ENCODE results near the gene MOB3B.

MOB3B gene

DNA sequence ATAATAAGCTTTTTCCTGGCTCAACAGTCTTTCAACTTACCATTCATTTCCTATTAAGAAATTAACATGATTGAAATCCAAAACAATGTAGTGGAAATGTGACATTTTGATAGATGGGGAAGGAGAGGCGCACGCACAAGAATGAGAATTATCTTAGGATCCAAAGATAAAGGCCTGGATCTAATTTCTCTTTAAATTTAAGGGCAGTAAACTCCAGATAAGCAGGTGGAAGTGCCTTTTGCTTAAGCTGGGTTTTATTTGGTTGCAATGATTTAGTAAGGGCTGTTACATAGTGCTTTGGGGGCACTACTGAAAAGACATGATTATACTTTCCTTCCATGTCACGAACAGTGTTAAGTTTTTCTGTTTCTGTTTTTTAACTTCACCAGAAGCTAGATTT, 250.0 kb downstream of the MOB3B start:
- in situ Hi-C loops (cut with HindIII; ENCODE audit: low sequenced_read_pairs), result no loop called here
- no peak overlapping the region for H3K4me3 ChIP-seq (ENCODE audit: low read depth, low read length)
- TF ChIP-seq, protein P1, sequence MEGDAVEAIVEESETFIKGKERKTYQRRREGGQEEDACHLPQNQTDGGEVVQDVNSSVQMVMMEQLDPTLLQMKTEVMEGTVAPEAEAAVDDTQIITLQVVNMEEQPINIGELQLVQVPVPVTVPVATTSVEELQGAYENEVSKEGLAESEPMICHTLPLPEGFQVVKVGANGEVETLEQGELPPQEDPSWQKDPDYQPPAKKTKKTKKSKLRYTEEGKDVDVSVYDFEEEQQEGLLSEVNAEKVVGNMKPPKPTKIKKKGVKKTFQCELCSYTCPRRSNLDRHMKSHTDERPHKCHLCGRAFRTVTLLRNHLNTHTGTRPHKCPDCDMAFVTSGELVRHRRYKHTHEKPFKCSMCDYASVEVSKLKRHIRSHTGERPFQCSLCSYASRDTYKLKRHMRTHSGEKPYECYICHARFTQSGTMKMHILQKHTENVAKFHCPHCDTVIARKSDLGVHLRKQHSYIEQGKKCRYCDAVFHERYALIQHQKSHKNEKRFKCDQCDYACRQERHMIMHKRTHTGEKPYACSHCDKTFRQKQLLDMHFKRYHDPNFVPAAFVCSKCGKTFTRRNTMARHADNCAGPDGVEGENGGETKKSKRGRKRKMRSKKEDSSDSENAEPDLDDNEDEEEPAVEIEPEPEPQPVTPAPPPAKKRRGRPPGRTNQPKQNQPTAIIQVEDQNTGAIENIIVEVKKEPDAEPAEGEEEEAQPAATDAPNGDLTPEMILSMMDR (IDR thresholded peaks at IDR 0.05; ENCODE audit: low read depth, low read length), result no peak
- no peak for DNase-seq (ENCODE audit: low read depth, low spot score)

DNA sequence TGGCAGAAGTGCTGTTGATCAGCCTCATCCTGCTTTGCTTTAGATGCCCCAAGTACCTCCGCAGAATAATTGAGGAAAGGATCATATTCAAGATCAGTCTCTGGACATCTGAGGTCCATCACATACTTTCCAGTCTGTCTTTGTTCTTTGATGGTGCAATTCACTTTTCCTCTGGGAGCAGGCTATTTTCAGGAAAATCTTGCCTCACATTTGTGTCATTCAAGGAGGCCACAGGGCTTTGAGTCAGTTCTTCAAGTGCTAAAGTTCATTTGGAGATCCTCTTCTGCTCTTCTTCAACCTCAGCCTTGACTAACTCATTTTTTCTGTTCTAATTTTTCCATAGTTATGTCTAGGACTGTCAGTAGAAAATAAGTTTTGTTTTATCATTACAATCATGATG, 251.2 kb downstream of the MOB3B start:
- no peak for DNase-seq (ENCODE audit: low read depth, low spot score)
- in situ Hi-C loops (cut with HindIII; ENCODE audit: low sequenced_read_pairs), result no loop called here
- TF ChIP-seq, protein P1 (IDR thresholded peaks at IDR 0.05; ENCODE audit: low read depth, low read length), result no peak
- H3K4me3 ChIP-seq (ENCODE audit: low read depth, low read length), result no peak overlapping the region

DNA sequence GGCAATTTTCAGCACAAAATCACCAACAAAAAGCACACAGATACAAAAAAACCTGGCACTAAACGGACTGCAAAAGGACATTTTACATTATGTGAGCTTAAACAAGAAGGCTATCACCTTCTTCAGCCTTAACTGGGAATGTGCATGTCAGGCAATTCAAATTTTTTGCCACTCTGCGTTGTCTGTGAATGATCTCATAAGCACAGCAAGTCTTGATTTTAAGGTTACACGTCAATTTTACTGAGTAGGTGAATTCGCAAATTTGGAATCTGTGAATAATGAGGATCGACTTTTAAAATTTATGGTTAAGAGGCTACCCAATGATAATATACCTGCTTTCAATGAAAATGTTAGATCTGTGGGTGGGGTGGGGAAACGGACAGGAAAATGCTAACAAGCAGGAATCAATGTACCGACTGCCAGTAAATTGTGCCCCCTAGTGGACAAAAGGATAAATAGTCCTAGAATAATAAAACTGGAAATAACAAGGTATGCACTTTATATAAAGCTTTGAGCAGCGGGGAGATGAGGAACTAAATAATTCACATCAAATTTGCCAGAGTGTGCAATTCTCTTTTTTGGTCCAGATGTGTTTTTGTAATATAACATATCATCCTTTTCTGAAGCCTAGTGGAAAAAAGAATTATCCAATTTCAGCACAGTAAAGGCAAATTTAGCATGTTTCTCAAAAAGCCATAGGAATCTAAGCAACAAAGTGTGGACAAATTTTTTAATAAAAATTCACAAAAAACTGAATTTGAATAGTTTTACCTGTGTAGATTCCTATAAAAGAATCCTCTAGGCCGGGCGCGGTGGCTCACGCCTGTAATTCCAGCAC, 253.2 kb downstream of the MOB3B start:
- peak; percentile 78 for DNase-seq (ENCODE audit: low read depth, low spot score)
- no peak overlapping the region for H3K4me3 ChIP-seq (ENCODE audit: low read depth, low read length)
- in situ Hi-C loops (cut with HindIII; ENCODE audit: low sequenced_read_pairs), result no loop called here
- TF ChIP-seq, protein P1 (IDR thresholded peaks at IDR 0.05; ENCODE audit: low read depth, low read length), result peak; percentile 55
